ENCODE measurements around the gene CRYBB3.

CRYBB3 gene

GRCh38 chr22:25199731-25200520 is at the start of gene CRYBB3:
TSS of gene CRYBB3 (plus strand) at chr22:25199858. CDS start at chr22:25201397, 1,539 bp downstream.
- no peak for DNase-seq

- DNase-seq, result no peak
Observed at GRCh38 chr22:25153961-25154666, 45.5 kb upstream of the CRYBB3 start.

GRCh38 chr22:25154667-25154999 is 45.0 kb upstream of the CRYBB3 start:
- no peak for DNase-seq

- no peak for DNase-seq
Observed at GRCh38 chr22:25156736-25157135, 42.9 kb upstream of the CRYBB3 start.

GRCh38 chr22:25159028-25159427 is 40.6 kb upstream of the CRYBB3 start:
- DNase-seq, result no peak

GRCh38 chr22:25160120-25160996 is 39.3 kb upstream of the CRYBB3 start:
- DNase-seq, result no peak

GRCh38 chr22:25161017-25161915 is 38.4 kb upstream of the CRYBB3 start:
- DNase-seq, result no peak

- no peak for DNase-seq
Observed at GRCh38 chr22:25161916-25162530, 37.6 kb upstream of the CRYBB3 start.

- DNase-seq, result no peak
Observed at GRCh38 chr22:25162561-25162960, 37.1 kb upstream of the CRYBB3 start.

GRCh38 chr22:25165785-25166184 is 33.9 kb upstream of the CRYBB3 start:
- DNase-seq, result no peak

- DNase-seq, result no peak
Observed at GRCh38 chr22:25166266-25167040, 33.2 kb upstream of the CRYBB3 start.

GRCh38 chr22:25167082-25167481 is 32.6 kb upstream of the CRYBB3 start:
- no peak for DNase-seq

- DNase-seq, result no peak
Observed at GRCh38 chr22:25167834-25168601, 31.6 kb upstream of the CRYBB3 start.

- no peak for DNase-seq
Observed at GRCh38 chr22:25169278-25170031, 30.2 kb upstream of the CRYBB3 start.

GRCh38 chr22:25170426-25170980 is 29.2 kb upstream of the CRYBB3 start:
- DNase-seq, result no peak

GRCh38 chr22:25172153-25172552 is 27.5 kb upstream of the CRYBB3 start:
- DNase-seq, result peak; percentile 48

- DNase-seq, result no peak
Observed at GRCh38 chr22:25174156-25174887, 25.3 kb upstream of the CRYBB3 start.

- no peak for DNase-seq
Observed at GRCh38 chr22:25174888-25175411, 24.7 kb upstream of the CRYBB3 start.
